RWPE2 (cell line): Measurements from ENCODE around the gene COL21A1.
A peak's percentile ranks its signal among the peaks of the same experiment; 100 is the strongest.

Experiments
- ATAC-seq: fragments of 200-7000 bp; cut with Tn5 transposase; 3 replicates; pipeline ENCODE4 v1.9.1; 2021; ENCODE audit warnings: low read depth
- DNase-seq: peaks from one replicate; pipeline ENCODE4 v3.0.0-alpha.2; 2020; ENCODE audit warnings: low spot score
- H3K27ac ChIP-seq: fragments of 450-650 bp; 2 replicates; pipeline ENCODE4 v1.5.1; 2017; ENCODE audit warnings: mild to moderate bottlenecking; ENCODE audit not compliant: poor library complexity, severe bottlenecking
- H3K27me3 ChIP-seq: fragments of 250-450 bp; sonication (Bioruptor Pico); 2 replicates; pipeline ENCODE4 v1.5.1; 2021; ENCODE audit warnings: mild to moderate bottlenecking, moderate library complexity; ENCODE audit not compliant: insufficient read depth, poor library complexity, severe bottlenecking
- H3K36me3 ChIP-seq: fragments of 250-450 bp; sonication (Bioruptor Pico); 2 replicates; pipeline ENCODE4 v1.5.1; 2020; ENCODE audit warnings: low read depth, mild to moderate bottlenecking, moderate library complexity
- H3K4me1 ChIP-seq: fragments of 250-450 bp; sonication (Bioruptor Pico); 2 replicates; pipeline ENCODE4 v1.5.1; 2021; ENCODE audit warnings: mild to moderate bottlenecking, moderate library complexity; ENCODE audit not compliant: insufficient read depth, poor library complexity, severe bottlenecking
- H3K4me3 ChIP-seq: fragments of 250-450 bp; sonication (Bioruptor Pico); 2 replicates; pipeline ENCODE4 v1.5.1; 2021; ENCODE audit warnings: mild to moderate bottlenecking, moderate library complexity; ENCODE audit not compliant: severe bottlenecking
- H3K9me3 ChIP-seq: fragments of 250-450 bp; sonication (Bioruptor Pico); 2 replicates; pipeline ENCODE4 v1.5.1; 2021; ENCODE audit warnings: mild to moderate bottlenecking, moderate library complexity; ENCODE audit not compliant: severe bottlenecking
- CTCF ChIP-seq: fragments of 450-650 bp; IDR thresholded peaks from one replicate; pipeline ENCODE4 v1.5.1; 2017; ENCODE audit warnings: mild to moderate bottlenecking, moderate library complexity; ENCODE audit not compliant: poor library complexity, severe bottlenecking

The COL21A1 gene

GRCh38 chr6:56193846-56194245 lies 53.5 kb downstream of the COL21A1 start:
- H3K36me3 ChIP-seq, result no peaks in the 10 kb centered on the region
- H3K9me3 ChIP-seq, result no peaks in the 10 kb centered on the region
- ATAC-seq (peak; percentile 54; the same call in 2 of the 3 replicates), DNase-seq (no peak)
- H3K27ac ChIP-seq, result no peak overlapping the region
- peaks cover 8% of the 10 kb centered on the region for H3K4me1 ChIP-seq
- no peak overlapping the region for H3K4me3 ChIP-seq
- no peak for TF ChIP-seq CTCF
- no peaks in the 10 kb centered on the region for H3K27me3 ChIP-seq

GRCh38 chr6:56188429-56188828 lies 59.0 kb downstream of the COL21A1 start:
- DNase-seq (no peak), ATAC-seq (no peak)
- no peak overlapping the region for H3K4me3 ChIP-seq
- no peaks in the 10 kb centered on the region for H3K36me3 ChIP-seq
- H3K9me3 ChIP-seq, result no peaks in the 10 kb centered on the region
- peaks cover 5% of the 10 kb centered on the region for H3K4me1 ChIP-seq
- no peak for TF ChIP-seq CTCF
- H3K27me3 ChIP-seq, result no peaks in the 10 kb centered on the region
- H3K27ac ChIP-seq, result no peak overlapping the region

GRCh38 chr6:56187686-56188085 lies 59.7 kb downstream of the COL21A1 start:
- H3K4me3 ChIP-seq, result no peak overlapping the region
- ATAC-seq, result no peak; the same call in 2 of the 3 replicates

GRCh38 chr6:56176741-56177140 lies 70.6 kb downstream of the COL21A1 start:
- ATAC-seq (no peak), DNase-seq (no peak)
- Histone ChIP-seq H3K36me3 (no peaks in the 10 kb centered on the region), H3K4me3 (no peak overlapping the region), H3K27me3 (no peaks in the 10 kb centered on the region), H3K27ac (no peak overlapping the region), H3K4me1 (no peaks in the 10 kb centered on the region), H3K9me3 (peaks cover 4% of the 10 kb centered on the region)
- TF ChIP-seq CTCF, result no peak

More at GRCh38 chr6:56187686-56188085, 59.7 kb downstream of the COL21A1 start:
- no peaks in the 10 kb centered on the region for H3K27me3 ChIP-seq
- peaks cover 5% of the 10 kb centered on the region for H3K4me1 ChIP-seq
- H3K9me3 ChIP-seq, result no peaks in the 10 kb centered on the region
- no peak for TF ChIP-seq CTCF
- no peak overlapping the region for H3K27ac ChIP-seq
- DNase-seq, result no peak
- no peaks in the 10 kb centered on the region for H3K36me3 ChIP-seq

- Histone ChIP-seq H3K4me1 (peaks cover 5% of the 10 kb centered on the region), H3K9me3 (peaks cover 4% of the 10 kb centered on the region), H3K27me3 (no peaks in the 10 kb centered on the region), H3K27ac (no peak overlapping the region), H3K36me3 (no peaks in the 10 kb centered on the region), H3K4me3 (no peak overlapping the region)
- ATAC-seq (no peak), DNase-seq (no peak)
- no peak for TF ChIP-seq CTCF
Observed at GRCh38 chr6:56173228-56173627, 74.2 kb downstream of the COL21A1 start.
